ENCODE measurements around the gene DCHS1.

The DCHS1 gene

DNA sequence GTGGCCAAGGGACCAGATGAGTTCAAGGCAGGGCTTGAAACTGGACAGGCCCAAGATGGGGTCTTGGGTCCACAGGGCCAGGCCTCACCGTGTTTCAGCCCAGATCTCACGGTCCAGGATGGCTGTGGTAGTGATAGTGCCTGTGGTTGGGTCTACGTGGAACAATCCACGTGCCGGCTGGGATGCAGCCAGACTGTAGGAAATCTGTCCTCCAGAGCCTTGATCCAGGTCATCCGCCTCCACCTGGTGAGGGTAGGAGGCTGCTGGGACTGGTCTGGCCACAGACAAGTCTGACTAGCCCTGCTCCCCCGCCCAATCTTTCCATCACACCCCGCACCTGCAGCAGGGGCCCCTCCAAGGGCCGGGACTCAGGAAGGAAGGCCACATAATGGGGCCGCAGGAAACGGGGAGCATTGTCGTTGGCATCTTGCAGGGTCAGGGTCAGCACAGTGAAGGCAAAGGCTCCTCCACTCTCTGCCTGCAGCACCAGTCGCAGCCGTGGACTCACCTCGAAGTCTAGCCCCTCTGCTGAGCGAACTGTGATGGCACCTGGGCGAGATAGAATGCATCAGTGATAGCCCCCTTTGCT lies 29.7 kb downstream of the DCHS1 start:
- no peak for DNase-seq

- no peak for DNase-seq
Observed at GRCh38 chr11:6625156-6625831, 30.3 kb downstream of the DCHS1 start.

DNA sequence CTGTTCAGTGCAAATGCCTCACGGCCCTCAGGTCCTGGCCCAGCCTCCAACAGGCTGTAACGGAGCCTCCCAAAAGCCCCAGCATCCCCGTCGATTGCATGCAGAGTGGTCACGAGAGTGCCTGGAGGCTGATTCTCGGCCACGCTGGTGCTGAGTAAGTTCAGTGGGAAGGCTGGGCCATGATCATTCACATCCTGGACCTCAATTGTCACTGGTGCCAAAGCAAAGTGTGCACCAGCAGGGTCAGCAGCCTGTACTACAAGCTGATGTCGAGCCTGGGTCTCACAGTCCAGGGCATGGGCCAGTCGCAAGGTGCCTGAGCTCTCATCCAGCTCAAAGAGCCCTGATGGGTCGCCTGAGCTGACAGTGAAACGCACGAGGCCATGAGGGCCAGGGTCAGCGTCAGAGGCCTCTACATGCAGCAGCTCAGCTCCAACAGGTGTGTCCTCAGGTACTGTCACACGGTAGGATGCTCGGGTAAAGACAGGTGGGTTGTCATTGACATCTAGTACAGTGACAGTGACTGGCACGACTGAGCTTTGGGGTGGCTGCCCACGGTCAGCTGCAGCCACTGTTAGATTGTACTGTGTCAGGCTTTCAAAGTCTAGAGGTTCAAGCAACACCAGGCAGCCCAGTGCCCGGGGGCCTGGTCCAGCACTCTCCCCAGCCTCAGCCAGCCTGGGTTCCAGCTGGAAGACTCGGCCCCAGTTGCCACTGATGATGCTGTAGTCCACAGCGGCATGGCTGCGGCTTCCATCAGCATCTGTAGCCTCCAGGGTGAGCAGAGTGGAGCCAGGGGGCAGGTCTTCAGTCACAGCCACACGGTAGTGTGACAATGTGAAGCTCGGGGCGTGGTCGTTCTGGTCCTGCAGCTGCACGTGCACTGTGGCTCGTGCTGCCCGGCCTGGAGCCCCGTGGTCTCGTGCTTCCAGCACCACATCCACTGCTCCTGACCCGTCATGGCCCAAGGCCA lies 31.9 kb downstream of the DCHS1 start:
- DNase-seq = no peak

DNA sequence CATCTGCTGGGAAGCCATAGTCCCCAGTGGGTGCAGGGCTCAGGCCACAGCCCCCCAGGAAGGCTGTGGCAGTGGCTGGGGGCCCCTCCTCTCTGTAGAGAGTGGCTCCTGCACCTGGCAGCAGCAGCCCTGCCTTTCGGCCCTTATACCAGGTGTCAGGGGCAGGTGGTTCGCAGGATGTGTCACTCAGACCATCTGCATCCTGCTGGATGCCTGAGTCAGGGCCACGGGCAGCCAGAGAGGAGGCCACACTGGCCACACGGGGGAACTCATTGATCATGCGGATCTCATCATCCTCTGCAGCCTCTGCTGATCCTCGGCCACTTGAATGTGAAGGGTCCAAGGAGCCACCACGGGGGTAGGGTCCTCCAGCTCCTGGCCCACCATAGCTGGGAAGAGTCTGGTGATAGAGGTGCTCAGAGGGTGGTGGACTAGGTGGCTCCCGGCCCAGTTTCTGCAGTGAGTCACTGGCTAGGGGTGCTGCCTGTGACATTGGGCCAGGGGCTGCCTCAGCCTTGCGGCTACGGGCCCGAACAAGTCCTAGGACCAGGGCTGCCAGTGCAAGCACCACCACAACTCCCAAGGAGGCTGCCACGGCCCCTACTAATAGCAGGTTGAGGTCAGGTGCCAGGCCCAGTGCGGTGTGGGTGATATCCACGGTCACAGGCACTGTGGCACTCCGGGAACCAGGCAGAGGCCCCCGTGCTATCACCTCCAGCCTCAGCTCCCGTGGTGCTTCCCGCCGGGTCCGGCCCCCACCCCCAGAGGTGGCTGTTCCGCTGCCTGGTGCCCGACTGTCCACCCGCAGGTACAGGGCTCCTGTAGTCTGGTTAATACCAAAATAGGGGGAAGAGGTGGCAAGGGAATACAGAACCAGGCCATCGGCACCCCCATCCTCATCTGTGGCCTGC lies 33.1 kb downstream of the DCHS1 start:
- DNase-seq = no peak

GRCh38 chr11:6621711-6622211 lies 33.8 kb downstream of the DCHS1 start:
- no peak for DNase-seq

GRCh38 chr11:6620636-6621035 lies 35.0 kb downstream of the DCHS1 start:
- no peak for DNase-seq

DNA sequence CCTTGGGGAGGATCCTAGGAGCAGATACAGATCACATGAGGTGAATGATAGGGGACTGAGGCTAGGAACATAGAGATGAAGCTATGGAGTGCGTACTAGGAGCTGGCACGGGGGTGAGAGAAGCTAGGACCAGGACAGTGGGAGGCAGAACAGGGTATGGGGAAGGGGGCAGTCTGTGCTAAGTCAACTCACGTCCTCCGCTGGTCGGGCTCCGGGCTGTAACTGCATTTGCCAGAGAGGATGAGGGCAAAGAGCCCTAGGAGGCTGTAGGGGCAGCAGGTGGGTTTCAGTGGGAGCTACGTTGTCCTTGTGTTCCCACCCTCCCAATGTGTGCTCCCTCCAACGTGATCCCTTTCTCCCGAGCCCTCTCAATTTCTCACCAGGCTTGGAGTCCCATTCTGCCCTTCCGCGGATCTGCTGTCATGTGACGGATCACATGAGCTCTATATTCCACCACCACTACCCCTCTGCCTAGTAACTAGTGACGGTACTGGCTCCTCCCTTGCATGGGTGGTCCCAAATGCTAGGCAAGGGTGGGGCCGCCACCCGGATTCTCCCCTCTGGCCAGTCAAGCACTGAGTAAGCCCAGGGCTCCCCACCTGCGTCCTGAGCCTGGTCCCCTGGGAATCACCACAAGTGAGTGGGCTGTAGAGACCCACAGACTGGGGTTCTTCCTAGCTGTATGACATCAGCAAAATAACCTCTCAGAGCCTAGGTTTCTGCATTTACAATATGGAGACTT lies 36.4 kb downstream of the DCHS1 start, which contains the start of gene TPP1:
Gene TPP1 (minus strand): TSS at position 419 of the 742 bp plus-strand sequence. CDS start 22 bp downstream, at position 397.
- peak; percentile 84 to 91 for DNase-seq

DNA sequence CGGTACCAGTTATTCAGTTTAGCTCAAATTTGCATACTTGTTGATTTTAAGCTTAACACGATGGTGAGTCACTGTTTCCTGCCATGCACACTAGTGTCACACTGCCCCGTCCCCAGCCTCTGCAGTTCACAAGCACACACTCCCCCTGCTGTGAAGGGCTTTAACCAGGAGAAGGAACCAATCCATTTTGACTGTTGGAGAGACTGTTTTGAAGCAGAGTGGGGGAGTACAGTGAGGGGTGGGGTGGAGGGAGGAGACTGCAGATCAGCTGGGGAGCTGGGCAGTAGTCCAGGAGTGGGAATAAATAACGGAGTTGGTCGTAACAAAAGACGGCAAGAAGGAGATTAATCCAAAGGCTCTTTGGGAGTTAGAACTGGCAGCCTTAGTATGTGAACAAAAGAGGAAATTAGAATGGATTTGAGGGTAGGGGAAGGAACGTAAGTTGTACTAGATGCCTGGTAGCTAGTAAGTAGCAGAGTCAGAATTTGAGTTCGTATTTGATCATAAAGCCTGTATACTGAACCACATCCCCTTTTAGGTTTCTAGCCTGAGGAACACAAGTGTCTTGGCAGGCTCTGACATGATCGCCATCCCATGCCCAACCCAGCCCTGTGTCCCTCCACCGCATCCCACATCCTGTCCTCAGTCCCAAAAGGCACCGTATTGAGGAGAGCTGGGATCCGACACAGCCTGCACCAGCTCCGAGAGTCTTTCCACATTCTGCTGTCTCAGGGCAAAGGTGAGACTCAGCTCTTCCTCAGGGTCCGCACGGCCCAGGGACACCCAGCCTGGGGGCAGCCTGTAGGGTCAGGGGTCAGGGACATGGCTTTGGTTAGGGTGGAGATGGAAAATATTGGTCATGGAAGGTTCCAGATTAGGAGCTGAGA lies 37.2 kb downstream of the DCHS1 start:
- DNase-seq = peak; percentile 75 to 77

DNA sequence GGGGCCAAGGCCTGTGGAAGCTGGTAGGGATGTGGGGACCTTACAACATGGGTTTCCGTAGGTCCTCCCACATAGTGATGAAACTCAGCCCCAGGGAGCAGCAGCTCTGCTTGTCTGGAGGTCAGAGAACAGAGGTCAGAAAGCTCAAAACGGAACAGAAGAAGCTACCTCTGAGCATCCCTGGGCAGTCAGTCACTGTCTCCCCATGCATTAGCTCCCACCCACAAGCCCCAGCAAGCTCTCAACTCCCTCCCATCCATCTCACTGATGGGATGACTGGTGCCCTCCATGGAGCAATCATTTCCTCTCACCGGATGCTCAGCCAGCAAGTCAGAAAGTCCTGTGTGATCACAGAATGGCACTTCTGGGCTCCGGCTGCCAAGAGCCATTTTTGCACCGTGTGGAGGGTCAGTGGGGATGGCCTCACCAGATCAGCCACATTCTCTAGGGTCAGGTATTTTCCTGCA lies 38.3 kb downstream of the DCHS1 start:
- no peak for DNase-seq

DNA sequence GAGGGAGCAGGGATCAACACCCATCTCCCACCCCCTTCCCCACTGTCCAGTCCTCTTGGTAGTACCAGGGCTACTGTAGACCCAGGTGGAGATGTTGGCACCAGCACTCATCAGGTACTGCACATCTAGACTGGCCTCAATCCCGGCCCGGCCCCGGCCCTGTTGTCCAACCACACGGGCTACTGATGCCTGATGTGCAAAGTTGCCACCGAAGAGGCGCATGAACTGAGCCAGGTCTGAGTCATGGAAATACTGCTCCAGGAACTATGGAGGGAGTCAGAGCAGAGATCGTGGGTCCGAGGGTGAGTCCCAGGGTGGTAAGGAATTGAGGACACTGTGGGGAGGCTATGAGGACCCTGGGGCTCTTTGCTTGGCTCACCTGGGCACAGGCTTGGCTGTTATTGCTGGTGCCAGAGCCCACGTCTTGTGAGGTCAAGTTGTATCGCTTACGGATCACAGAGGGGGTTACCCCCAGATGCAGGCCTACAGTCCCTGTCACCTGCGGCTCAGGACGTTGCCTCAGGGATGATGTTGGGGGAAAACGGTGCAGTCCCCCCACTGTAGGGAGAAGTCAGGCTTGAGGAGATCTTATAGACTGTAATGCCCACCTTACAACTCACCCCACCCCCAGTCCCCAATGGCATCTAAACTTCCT lies 38.9 kb downstream of the DCHS1 start:
- no peak for DNase-seq

GRCh38 chr11:6615882-6616585 lies 39.6 kb downstream of the DCHS1 start:
- no peak for DNase-seq

DNA sequence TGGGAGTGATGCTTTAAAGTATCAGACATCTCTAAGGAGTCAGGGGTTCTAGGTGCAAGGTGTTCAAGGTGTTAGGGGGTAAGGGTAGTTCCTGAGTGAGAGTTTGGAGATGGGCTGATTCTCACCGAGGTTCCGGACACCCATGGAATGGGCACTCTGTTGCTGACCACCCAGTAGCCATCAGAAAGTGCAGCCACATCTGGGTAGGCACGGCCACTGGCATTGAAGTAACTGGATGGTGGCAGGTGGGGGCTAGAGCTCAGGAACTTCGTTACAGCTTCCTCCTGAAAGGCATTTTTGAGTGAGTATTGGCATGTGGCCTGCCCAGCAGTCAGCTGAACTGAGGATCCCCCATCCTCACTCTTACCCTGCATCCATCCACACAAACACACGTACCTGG lies 40.6 kb downstream of the DCHS1 start:
- DNase-seq = no peak

DNA sequence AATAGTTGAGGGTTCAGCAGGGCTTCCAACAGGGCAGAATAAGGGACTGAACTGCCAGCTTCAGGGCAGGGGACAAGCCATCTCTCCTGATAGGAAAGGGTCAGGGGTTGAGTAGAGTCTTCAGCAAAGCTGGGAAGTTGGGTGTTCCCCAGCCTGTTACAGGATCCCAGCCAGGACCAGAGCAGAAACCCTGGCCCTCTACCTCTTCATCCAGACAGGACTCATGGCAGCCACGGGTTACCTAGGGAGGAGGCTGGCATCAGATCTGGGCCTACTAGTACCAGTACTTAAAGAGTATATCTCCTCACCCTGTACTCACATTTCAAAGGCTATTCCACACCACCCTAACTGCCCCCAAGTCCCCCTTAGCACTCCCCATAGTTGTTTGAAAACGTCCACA lies 41.2 kb downstream of the DCHS1 start:
- no peak for DNase-seq

DNA sequence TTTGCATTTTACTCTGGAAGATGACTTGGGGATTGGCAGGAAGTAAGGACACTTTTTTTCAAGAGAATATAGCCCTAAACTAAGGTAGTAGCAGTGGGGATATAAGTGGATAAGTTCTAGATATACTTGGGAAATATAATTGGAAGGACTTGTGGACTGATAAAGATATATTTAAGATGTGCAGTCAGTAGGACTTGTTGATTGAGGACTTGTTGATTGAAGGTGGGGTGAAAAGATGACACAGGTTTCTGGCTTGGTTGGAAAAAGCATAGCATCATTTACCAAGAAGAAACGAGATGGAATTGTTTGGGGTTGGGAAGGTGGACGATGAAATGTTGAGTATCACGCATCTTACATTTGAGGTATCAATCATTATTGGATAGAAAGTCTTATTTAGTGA lies 42.1 kb downstream of the DCHS1 start:
- no peak for DNase-seq

GRCh38 chr11:6612213-6613041 lies 43.2 kb downstream of the DCHS1 start, which contains the start of gene TAF10:
Gene TAF10 (minus strand): TSS chr11:6612216. CDS start chr11:6612189, 27 bp downstream.
- DNase-seq = peak; percentile 94 to 95

DNA sequence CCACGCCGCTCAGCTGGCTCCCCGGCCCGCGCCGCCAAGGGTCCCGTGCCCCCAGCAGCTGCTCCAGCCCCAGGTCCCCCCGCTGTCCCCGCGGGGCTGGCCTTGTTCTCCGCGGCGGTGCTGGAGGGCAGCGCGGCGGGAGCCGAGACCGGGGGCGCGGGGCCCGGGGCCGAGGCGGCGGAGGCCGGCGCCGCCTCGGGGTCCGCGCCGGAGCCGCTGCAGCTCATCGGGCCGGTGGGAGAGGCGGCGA lies 43.7 kb downstream of the DCHS1 start:
- no peak for DNase-seq

DNA sequence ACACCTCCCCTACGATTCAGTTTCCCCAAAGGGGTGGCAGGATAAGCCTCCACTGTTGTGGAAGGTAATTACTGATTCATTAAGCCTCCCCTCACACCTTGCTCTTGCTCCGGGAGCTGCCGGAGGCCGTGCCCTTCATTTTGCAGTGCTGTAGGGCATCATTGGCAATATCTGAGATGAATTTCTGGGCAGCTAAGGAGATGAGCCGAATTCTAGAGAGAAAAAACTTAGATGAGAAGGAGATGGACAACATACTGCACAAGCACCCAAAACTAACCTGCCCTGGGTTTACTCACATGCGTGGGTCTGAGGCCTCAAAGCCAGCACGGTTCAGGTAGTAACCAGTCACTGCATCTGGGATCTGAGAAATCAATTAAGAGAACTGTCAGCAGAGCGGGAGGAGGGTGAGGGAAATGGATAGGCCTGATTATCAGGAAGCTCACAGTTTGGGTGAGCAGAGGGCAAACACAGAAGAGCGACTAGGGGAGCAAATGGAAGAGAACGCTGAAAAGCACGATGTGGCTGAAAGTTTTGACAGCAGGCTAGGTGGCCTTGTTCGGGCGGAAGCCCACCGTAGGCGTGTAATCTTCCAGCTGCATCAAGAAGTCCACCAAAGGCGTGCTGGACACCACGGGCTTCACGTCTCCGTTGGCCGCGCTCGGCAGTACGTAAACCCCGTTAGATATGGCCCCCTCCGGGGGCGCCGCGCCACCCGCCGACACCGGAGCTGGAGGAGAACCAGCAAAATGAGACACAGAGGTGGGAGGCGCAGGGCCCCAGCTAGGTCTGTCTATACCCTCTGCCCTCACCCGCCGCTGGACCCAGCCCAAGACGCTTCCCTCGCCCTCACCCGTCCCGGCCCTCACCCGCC lies 44.3 kb downstream of the DCHS1 start:
- DNase-seq = peak; percentile 24 to 43
